ENCODE results near the gene UNKL.

UNKL gene

DNA sequence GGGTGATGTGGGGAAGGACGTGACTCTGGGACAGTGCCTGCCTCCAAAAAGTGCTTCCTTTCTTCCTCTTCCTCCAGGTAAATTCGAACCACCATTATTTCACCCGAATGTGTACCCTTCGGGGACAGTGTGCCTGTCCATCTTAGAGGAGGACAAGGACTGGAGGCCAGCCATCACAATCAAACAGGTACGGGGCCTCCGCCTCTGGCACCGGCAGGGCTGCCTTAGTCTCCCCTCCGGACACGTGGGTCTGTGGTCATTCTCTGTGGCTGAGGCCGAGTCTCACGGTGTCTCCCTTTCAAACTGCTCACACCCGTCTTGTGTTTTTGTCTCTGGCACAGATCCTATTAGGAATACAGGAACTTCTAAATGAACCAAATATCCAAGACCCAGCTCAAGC, 94.4 kb downstream of the UNKL start:
- H3K27me3 ChIP-seq (ENCODE audit: insufficient read depth, low read length, poor library complexity): no peaks in the 10 kb centered on the region
- peaks cover 96% of the 10 kb centered on the region for H3K36me3 ChIP-seq (ENCODE audit: insufficient read depth, low read length)
- H3K79me2 ChIP-seq (ENCODE audit: insufficient read depth, low read length): peaks cover 58% of the 10 kb centered on the region
- ATAC-seq (ENCODE audit: insufficient read depth, low read depth): no peak
- no peak overlapping the region for H3K4me2 ChIP-seq (ENCODE audit: insufficient read depth, low read length)
- H3K4me1 ChIP-seq (ENCODE audit: insufficient read depth, low read length): no peaks in the 10 kb centered on the region
- H3K4me3 ChIP-seq (ENCODE audit: low read depth in 1 of 2, low read length in 2 of 2): no peak overlapping the region
- H3K9me3 ChIP-seq (ENCODE audit: insufficient read depth, low read length, severe bottlenecking): no peaks in the 10 kb centered on the region
- TF ChIP-seq CTCF (IDR thresholded peaks at IDR 0.05; ENCODE audit: borderline replicate concordance, extremely low read depth, low read length, poor library complexity, severe bottlenecking): no peak
- TF ChIP-seq EZH2 (IDR thresholded peaks at IDR 0.05; ENCODE audit: borderline replicate concordance, low read depth, low read length, severe bottlenecking): no peak
- H3K9ac ChIP-seq (ENCODE audit: low read depth, low read length): no peak overlapping the region
- no peak for DNase-seq
- H4K20me1 ChIP-seq (ENCODE audit: insufficient read depth, low read length): peaks cover 84% of the 10 kb centered on the region
- no peak overlapping the region for H3K27ac ChIP-seq (ENCODE audit: low read length)
- H2AFZ ChIP-seq (ENCODE audit: low read depth, low read length): no peak overlapping the region

GRCh38 chr16:1319041-1319440, 95.5 kb downstream of the UNKL start:
- Histone ChIP-seq H3K36me3 (ENCODE audit: insufficient read depth, low read length) (peaks cover 96% of the 10 kb centered on the region), H3K4me1 (ENCODE audit: insufficient read depth, low read length) (no peaks in the 10 kb centered on the region; the same call in 1 of the 2 replicates), H3K9ac (ENCODE audit: low read depth, low read length) (no peak overlapping the region), H3K4me3 (ENCODE audit: low read depth in 1 of 2, low read length in 2 of 2) (no peak overlapping the region), H3K9me3 (ENCODE audit: insufficient read depth, low read length, severe bottlenecking) (no peaks in the 10 kb centered on the region), H2AFZ (ENCODE audit: low read depth, low read length) (no peak overlapping the region), H3K79me2 (ENCODE audit: insufficient read depth, low read length) (peaks cover 69% of the 10 kb centered on the region), H3K27ac (ENCODE audit: low read length) (no peak overlapping the region), H3K27me3 (ENCODE audit: insufficient read depth, low read length, poor library complexity) (no peaks in the 10 kb centered on the region), H4K20me1 (ENCODE audit: insufficient read depth, low read length) (peaks cover 85% of the 10 kb centered on the region), H3K4me2 (ENCODE audit: insufficient read depth, low read length) (no peak overlapping the region)
- no peak for TF ChIP-seq EZH2 (IDR thresholded peaks at IDR 0.05; ENCODE audit: borderline replicate concordance, low read depth, low read length, severe bottlenecking)
- no peak for TF ChIP-seq CTCF (IDR thresholded peaks at IDR 0.05; ENCODE audit: borderline replicate concordance, extremely low read depth, low read length, poor library complexity, severe bottlenecking)
- ATAC-seq (ENCODE audit: insufficient read depth, low read depth): no peak
- no peak for DNase-seq

DNA sequence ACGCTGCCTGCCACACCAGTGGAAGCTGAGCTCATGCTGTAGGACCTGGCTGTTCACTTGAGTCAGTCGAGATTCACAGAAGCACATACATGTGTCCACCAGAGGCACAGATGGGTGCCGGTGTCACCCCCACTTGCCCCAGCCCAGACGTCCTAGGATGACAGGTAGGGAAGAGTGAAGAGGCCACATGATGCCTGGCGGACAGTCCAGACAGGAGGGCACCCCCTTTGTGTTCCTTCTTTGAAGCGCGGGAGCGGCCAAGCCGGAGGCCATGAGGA, 96.3 kb downstream of the UNKL start:
- no peak for TF ChIP-seq EZH2 (IDR thresholded peaks at IDR 0.05; ENCODE audit: borderline replicate concordance, low read depth, low read length, severe bottlenecking)
- no peak for TF ChIP-seq CTCF (IDR thresholded peaks at IDR 0.05; ENCODE audit: borderline replicate concordance, extremely low read depth, low read length, poor library complexity, severe bottlenecking)
- Histone ChIP-seq H3K9ac (ENCODE audit: low read depth, low read length) (no peak overlapping the region), H3K4me2 (ENCODE audit: insufficient read depth, low read length) (no peak overlapping the region), H3K4me3 (ENCODE audit: low read depth in 1 of 2, low read length in 2 of 2) (no peak overlapping the region), H3K36me3 (ENCODE audit: insufficient read depth, low read length) (peaks cover 95% of the 10 kb centered on the region), H2AFZ (ENCODE audit: low read depth, low read length) (no peak overlapping the region), H3K79me2 (ENCODE audit: insufficient read depth, low read length) (peaks cover 77% of the 10 kb centered on the region), H3K4me1 (ENCODE audit: insufficient read depth, low read length) (peaks cover 6% of the 10 kb centered on the region), H3K9me3 (ENCODE audit: insufficient read depth, low read length, severe bottlenecking) (no peaks in the 10 kb centered on the region), H4K20me1 (ENCODE audit: insufficient read depth, low read length) (peaks cover 85% of the 10 kb centered on the region), H3K27ac (ENCODE audit: low read length) (no peak overlapping the region), H3K27me3 (ENCODE audit: insufficient read depth, low read length, poor library complexity) (no peaks in the 10 kb centered on the region)
- ATAC-seq (ENCODE audit: insufficient read depth, low read depth): no peak
- DNase-seq: no peak
